Left lung (tissue), 10 donors: ENCODE data around the gene PXDC1. TPM values are rescaled to one million over a fixed set of nuclear protein-coding genes. Genes with fewer than 3 reads are reported as not detected.

ENCODE experiments used
- ATAC-seq: fragments of 200-7000 bp; cut with Tn5 transposase; one replicate; pipeline ENCODE4 v1.9.1; 2020; ENCODE audit warnings: moderate library complexity
- DNase-seq, 4 donors: peaks; one replicate each; pipeline ENCODE4 v3.0.0-alpha.2; 2013 to 2020
- H3K27ac ChIP-seq, 2 donors: fragments of 200-600 bp; sonication (generic) in 1 of 2; one replicate each; pipeline versions ENCODE4 v1.5.0 to v1.8.0; 2020 to 2021
- H3K27me3 ChIP-seq, 2 donors: fragments of 200-600 bp; sonication (generic) in 1 of 2; one replicate each; pipeline versions ENCODE4 v1.5.0 to v1.8.0; 2020 to 2021
- H3K36me3 ChIP-seq, 2 donors: fragments of 200-600 bp; sonication (generic) in 1 of 2; one replicate each; pipeline versions ENCODE4 v1.5.0 to v1.8.0; 2020 to 2021
- H3K4me1 ChIP-seq, 2 donors: fragments of 200-600 bp; one replicate each; pipeline ENCODE4 v1.8.0; 2021
- H3K4me3 ChIP-seq, 2 donors: fragments of 200-600 bp; sonication (generic) in 1 of 2; one replicate each; pipeline versions ENCODE4 v1.5.0 to v1.8.0; 2020 to 2021; ENCODE audit warnings: mild to moderate bottlenecking in 1 of 2
- H3K9me3 ChIP-seq, 2 donors: fragments of 200-600 bp; sonication (generic) in 1 of 2; one replicate each; pipeline versions ENCODE4 v1.5.0 to v1.8.0; 2020 to 2021
- CTCF ChIP-seq, 2 donors: fragments of 200-600 bp; sonication (generic) in 1 of 2; IDR thresholded peaks; one replicate each; pipeline versions ENCODE4 v1.5.0 to v1.8.0; 2021; ENCODE audit warnings: antibody characterized with exemption in 2 of 2
- intact Hi-C, 2 donors: fragments of 100-400 bp; cut with DNase I; formaldehyde crosslinking; loops; one replicate each; pipeline versions ENCODE4 v1.11.2 to v1.14.2; 2022
- polyA plus RNA-seq, 6 donors: library from polyadenylated mRNA; unstranded; fragments of 120-200 nt; gene quantifications; one replicate each; pipeline ENCODE4 v1.2.1, GENCODE V29; 2013; ENCODE audit not compliant: insufficient read length in 6 of 6
- total RNA-seq, 2 donors: library from RNA; stranded (reverse); fragmentation: NEBNext Ultra II Directional; extraction: Animal tissue kit (Norgen Biotek cat#: 25700); gene quantifications; one replicate each; pipeline ENCODE4 v1.2.1, GENCODE V29; 2021
- donor health status: DM: no; HTN: yes; CAD: no.
- donor health status: DM: no; HTN: no; CAD: no.

The PXDC1 gene
- total and polyA plus RNA-seq, 8 donors: 11.0 to 50.8 (median 15.8) TPM

DNA sequence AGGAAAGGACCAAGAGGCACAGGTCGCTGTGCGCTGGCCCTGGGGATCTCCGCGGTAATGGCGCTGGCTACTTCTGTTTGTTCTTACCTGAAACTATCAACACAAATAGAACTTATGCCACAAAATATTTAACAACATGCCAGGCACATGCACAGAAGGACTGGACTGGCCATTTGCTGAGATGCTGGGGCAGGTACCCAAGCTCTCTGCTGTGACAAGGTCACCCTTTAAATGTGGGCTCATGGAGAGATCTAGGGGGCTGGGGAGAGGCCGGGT, 28.0 kb upstream of the PXDC1 start:
- H3K27me3 ChIP-seq: no peaks in the 10 kb centered on the region
- no peak overlapping the region for H3K27ac ChIP-seq
- TF ChIP-seq CTCF (IDR thresholded peaks at IDR 0.05): no peak
- no peak for DNase-seq
- intact Hi-C loops: no loop called here
- H3K4me1 ChIP-seq: no peaks in the 10 kb centered on the region
- no peak for ATAC-seq
- H3K4me3 ChIP-seq: no peak overlapping the region
- H3K9me3 ChIP-seq: no peaks in the 10 kb centered on the region
- no peaks in the 10 kb centered on the region for H3K36me3 ChIP-seq

GRCh38 chr6:3778701-3779573, 27.4 kb upstream of the PXDC1 start:
- no peaks in the 10 kb centered on the region for H3K27me3 ChIP-seq
- H3K27ac ChIP-seq: no peak overlapping the region
- TF ChIP-seq CTCF (IDR thresholded peaks at IDR 0.05): no peak
- intact Hi-C loops: no loop called here
- no peak overlapping the region for H3K4me3 ChIP-seq
- DNase-seq (no peak), ATAC-seq (no peak)
- no peaks in the 10 kb centered on the region for H3K9me3 ChIP-seq
- H3K36me3 ChIP-seq: no peaks in the 10 kb centered on the region
- H3K4me1 ChIP-seq: no peaks in the 10 kb centered on the region

DNA sequence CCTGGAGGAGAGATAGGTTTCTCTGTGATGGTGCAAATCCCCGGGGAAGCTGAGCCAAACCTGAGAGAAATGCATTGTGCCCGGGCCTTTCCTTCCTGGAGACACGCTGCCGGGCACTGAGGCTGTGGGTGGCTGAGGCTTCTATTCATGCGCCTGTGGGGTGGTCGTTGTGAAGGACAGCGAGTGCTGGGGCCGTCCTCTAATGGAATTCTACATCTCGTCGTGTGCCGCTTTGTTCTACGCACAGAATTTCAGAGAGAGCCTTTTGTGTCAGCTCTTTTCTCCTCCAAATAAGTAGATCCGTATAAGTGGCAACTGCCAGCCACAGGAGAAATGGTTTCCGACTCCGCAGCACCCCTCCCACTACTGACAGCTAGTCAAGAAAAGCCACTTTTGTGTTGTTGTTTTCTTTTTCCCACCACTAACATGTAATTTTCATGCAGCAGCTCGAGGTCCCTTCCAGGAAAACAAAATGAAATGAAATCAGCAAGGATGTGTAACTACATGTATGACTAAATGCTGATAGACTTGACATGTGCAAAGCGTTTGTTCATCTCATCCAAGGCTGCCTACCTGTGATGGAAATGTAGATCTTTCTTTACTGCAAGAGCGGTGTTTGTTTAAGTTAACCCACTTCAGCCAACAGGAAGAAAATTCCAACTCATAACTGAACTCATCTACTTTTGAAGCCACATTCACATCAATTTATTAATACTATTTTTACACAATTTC, 26.4 kb upstream of the PXDC1 start:
- intact Hi-C loops: no loop called here
- Histone ChIP-seq H3K4me3 (no peak overlapping the region), H3K4me1 (no peaks in the 10 kb centered on the region), H3K36me3 (no peaks in the 10 kb centered on the region), H3K9me3 (no peaks in the 10 kb centered on the region), H3K27ac (no peak overlapping the region), H3K27me3 (no peaks in the 10 kb centered on the region)
- ATAC-seq: no peak
- TF ChIP-seq CTCF (IDR thresholded peaks at IDR 0.05): no peak
- DNase-seq: no peak

DNA sequence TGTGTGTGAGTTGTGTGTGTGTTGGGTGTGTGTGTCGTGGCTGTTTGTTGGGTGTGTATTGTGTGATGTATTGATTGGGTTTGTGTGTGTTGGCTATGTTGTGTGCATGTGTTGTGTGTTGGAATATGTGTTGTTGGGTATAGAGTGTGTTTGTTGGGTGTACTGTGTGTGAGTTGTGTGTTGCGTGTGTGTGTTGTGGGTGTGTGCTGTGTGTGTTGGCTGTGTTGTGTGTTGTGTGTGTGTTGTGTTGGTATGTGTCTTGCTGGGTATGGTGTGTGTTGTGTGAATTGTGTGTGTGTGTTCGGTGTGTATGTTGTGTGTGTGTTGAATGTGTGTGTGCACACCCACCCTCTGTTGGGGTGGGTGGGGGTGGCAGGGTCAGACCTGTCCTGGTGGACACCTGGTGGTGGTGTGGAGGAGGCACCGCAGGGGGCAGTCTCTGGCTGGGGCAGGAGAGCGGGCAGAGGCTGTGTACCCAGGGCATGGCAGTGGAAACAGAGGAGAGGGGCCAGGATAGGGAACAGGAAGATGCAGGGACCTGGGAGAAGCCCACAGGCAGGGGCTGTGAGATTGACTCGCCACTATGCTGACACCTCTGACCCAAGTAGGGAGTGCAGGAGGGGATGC, 25.5 kb upstream of the PXDC1 start:
- no peak for TF ChIP-seq CTCF (IDR thresholded peaks at IDR 0.05)
- Histone ChIP-seq H3K4me3 (no peak overlapping the region), H3K9me3 (no peaks in the 10 kb centered on the region), H3K36me3 (no peaks in the 10 kb centered on the region), H3K27ac (no peak overlapping the region), H3K27me3 (no peaks in the 10 kb centered on the region), H3K4me1 (no peaks in the 10 kb centered on the region)
- no peak for DNase-seq
- intact Hi-C loops: no loop called here
- ATAC-seq: no peak

- Histone ChIP-seq H3K4me3 (no peak overlapping the region), H3K27me3 (no peaks in the 10 kb centered on the region), H3K4me1 (no peaks in the 10 kb centered on the region), H3K36me3 (no peaks in the 10 kb centered on the region), H3K27ac (no peak overlapping the region), H3K9me3 (no peaks in the 10 kb centered on the region)
- intact Hi-C loops: no loop called here
- DNase-seq (no peak), ATAC-seq (no peak)
- TF ChIP-seq CTCF (IDR thresholded peaks at IDR 0.05): no peak
Measured at GRCh38 chr6:3775847-3776246, 24.3 kb upstream of the PXDC1 start.
